ENCODE results near the gene PCDHB9.
"Not testable (repeated sequence)": the region's sequence is repeated elsewhere in the genome, so short reads cannot be mapped to it uniquely, and the experiment has no call there.

Gene PCDHB9

DNA sequence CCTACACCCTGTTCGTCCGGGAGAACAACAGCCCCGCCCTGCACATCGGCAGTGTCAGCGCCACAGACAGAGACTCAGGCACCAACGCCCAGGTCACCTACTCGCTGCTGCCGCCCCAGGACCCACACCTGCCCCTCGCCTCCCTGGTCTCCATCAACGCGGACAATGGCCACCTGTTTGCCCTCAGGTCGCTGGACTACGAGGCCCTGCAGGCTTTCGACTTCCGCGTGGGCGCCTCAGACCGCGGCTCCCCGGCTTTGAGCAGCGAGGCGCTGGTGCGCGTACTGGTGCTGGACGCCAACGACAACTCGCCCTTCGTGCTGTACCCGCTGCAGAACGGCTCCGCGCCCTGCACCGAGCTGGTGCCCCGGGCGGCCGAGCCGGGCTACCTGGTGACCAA lies 1.7 kb downstream of the PCDHB9 start:
- not testable (repeated sequence) for DNase-seq (ENCODE audit: low spot score)

DNA sequence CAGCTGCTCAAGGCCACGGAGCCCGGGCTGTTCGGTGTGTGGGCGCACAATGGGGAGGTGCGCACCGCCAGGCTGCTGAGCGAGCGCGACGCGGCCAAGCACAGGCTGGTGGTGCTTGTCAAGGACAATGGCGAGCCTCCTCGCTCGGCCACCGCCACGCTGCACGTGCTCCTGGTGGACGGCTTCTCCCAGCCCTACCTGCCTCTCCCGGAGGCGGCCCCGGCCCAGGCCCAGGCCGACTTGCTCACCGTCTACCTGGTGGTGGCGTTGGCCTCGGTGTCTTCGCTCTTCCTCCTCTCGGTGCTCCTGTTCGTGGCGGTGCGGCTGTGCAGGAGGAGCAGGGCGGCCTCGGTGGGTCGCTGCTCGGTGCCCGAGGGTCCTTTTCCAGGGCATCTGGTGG lies 2.2 kb downstream of the PCDHB9 start:
- not testable (repeated sequence) for DNase-seq (ENCODE audit: low spot score)

DNA sequence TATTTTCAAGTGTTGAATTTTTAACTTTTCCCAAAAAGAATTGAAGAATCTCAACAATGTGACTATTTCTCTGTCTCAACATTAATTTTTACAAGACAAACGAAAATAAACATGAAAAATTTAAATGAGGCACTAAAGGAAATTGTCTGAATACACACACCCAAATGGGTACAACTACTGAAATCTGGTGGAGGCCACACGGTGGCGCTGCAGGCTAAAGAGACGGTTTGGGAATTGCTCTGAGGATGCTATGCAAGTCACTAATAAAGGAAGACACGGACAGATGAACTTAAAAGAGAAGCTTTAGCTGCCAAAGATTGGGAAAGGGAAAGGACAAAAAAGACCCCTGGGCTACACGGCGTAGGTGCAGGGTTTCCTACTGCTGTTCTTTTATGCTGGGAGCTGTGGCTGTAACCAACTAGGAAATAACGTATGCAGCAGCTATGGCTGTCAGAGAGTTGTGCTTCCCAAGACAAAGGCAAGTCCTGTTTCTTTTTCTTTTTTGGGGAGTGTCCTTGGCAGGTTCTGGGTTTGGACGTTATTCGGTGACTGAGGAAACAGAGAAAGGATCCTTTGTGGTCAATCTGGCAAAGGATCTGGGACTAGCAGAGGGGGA lies 5.3 kb downstream of the PCDHB9 start, which contains the start of gene PCDHB10:
PCDHB10 (plus strand) TSS at position 244 of the 616 bp plus-strand sequence; CDS start at position 444, 200 bp downstream.
- DNase-seq (ENCODE audit: low spot score): peak; percentile 64

DNA sequence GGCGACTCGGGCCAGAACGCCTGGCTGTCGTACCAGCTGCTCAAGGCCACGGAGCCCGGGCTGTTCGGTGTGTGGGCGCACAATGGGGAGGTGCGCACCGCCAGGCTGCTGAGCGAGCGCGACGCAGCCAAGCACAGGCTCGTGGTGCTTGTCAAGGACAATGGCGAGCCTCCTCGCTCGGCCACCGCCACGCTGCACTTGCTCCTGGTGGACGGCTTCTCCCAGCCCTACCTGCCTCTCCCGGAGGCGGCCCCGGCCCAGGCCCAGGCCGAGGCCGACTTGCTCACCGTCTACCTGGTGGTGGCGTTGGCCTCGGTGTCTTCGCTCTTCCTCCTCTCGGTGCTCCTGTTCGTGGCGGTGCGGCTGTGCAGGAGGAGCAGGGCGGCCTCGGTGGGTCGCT lies 7.4 kb downstream of the PCDHB9 start:
- DNase-seq (ENCODE audit: low spot score): not testable (repeated sequence)

DNA sequence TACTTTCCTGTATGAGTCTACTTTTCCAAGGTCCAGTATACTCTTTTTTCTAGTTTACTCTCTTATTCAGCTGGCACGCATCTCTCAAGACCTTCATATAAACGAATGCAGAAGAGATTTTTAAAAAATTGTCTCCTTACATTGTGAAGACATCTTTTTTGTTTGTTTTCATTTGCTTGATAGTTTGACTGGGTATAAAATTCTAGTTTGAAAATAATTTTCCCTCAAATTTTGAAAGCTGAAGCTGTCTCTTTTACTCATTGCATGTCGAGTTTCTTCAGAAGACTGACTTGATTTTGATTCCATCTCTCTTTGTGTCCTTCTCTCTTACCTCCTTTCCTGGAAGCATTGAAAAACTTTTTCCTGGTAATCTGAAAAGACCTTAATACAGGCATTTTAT lies 9.4 kb downstream of the PCDHB9 start:
- DNase-seq (ENCODE audit: low spot score): no peak

DNA sequence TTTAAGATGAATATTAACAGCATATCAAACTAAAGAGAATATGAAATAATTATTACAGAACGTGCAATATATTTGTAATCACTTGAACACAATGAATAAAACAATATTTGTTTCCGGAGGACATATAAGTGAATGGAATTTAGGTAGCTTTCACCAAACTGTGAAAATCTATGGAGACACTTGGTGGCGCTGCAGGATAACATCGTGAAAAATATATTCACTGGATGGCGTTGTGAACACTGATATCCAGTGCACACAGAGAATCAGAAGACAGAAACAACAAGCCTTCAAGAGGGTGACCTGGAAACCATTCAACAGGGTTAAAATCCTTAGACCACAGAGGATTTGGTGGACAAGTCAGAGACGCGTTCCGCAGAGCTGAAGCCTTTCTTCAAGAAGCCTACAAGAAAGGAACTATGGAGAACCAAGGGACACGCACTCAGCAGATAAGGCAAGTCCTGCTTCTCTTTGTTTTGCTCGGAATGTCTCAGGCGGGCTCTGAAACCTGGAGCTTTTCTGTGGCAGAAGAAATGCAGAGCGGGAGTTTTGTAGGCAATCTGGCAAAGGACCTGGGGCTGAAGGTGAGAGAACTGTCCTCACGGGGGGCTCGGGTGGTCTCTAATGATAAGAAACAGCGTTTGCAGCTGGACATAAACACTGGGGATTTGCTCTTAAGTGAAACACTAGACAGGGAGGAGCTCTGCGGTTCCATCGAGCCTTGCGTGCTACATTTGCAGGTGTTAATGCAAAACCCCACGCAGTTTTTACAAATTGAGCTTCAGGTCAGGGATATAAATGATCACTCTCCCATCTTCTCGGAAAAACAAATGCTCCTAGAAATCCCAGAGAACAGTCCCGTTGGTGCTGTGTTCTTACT lies 12.6 kb downstream of the PCDHB9 start, which contains the start of gene PCDHB11:
PCDHB11 (plus strand) TSS at position 269 of the 877 bp plus-strand sequence; CDS start at position 417, 148 bp downstream.
- DNase-seq (ENCODE audit: low spot score): peak; percentile 57

DNA sequence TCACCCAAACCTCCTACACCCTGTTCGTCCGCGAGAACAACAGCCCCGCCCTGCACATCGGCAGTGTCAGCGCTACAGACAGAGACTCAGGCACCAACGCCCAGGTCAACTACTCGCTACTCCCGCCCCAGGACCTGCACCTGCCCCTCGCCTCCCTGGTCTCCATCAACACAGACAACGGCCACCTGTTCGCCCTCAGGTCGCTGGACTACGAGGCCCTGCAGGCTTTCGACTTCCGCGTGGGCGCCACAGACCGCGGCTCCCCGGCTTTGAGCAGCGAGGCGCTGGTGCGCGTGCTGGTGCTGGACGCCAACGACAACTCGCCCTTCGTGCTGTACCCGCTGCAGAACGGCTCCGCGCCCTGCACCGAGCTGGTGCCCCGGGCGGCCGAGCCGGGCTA lies 14.2 kb downstream of the PCDHB9 start:
- not testable (repeated sequence) for DNase-seq (ENCODE audit: low spot score)

DNA sequence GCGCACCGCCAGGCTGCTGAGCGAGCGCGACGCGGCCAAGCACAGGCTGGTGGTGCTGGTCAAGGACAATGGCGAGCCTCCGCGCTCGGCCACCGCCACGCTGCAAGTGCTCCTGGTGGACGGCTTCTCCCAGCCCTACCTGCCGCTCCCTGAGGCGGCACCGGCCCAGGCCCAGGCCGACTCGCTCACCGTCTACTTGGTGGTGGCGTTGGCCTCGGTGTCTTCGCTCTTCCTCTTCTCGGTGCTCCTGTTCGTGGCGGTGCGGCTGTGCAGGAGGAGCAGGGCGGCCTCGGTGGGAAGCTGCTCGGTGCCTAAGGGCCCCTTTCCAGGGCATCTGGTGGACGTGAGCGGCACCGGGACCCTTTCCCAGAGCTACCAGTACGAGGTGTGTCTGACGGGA lies 14.7 kb downstream of the PCDHB9 start:
- DNase-seq (ENCODE audit: low spot score): not testable (repeated sequence)

DNA sequence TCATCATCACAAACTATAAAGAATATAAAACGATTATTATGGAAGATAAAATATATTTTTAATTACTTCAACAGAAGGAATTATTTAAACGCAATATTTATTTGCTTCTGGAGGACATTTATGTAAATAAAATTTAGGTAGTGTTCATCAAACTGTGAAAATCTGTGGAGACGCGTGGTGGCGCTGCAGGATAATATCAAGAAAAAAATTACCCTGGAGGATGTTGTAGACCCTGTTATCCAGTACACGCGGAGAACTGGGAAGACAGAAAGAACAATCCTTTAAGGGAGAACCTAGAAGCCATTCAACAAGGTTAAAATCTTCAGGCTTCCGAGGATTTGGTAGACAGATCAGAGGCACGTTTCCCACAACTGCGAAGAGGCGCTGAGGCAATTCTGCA lies 21.5 kb downstream of the PCDHB9 start, which contains the start of gene PCDHB12:
PCDHB12 (plus strand) TSS at position 242 of the 400 bp plus-strand sequence. CDS start 189 bp downstream, outside the sequence.
- DNase-seq (ENCODE audit: low spot score): peak; percentile 43

DNA sequence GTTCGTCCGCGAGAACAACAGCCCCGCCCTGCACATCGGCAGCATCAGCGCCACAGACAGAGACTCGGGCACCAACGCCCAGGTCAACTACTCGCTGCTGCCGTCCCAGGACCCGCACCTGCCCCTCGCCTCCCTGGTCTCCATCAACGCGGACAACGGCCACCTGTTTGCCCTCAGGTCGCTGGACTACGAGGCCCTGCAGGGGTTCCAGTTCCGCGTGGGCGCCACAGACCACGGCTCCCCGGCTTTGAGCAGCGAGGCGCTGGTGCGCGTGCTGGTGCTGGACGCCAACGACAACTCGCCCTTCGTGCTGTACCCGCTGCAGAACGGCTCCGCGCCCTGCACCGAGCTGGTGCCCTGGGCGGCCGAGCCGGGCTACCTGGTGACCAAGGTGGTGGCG lies 23.3 kb downstream of the PCDHB9 start:
- not testable (repeated sequence) for DNase-seq (ENCODE audit: low spot score)

DNA sequence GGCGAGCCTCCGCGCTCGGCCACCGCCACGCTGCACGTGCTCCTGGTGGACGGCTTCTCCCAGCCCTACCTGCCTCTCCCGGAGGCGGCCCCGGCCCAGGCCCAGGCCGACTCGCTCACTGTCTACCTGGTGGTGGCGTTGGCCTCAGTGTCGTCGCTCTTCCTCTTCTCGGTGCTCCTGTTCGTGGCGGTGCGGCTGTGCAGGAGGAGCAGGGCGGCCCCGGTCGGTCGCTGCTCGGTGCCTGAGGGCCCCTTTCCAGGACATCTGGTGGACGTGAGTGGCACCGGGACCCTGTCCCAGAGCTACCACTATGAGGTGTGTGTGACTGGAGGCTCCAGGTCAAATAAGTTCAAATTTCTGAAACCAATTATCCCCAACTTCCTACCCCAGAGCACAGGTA lies 23.9 kb downstream of the PCDHB9 start:
- DNase-seq (ENCODE audit: low spot score): not testable (repeated sequence)

DNA sequence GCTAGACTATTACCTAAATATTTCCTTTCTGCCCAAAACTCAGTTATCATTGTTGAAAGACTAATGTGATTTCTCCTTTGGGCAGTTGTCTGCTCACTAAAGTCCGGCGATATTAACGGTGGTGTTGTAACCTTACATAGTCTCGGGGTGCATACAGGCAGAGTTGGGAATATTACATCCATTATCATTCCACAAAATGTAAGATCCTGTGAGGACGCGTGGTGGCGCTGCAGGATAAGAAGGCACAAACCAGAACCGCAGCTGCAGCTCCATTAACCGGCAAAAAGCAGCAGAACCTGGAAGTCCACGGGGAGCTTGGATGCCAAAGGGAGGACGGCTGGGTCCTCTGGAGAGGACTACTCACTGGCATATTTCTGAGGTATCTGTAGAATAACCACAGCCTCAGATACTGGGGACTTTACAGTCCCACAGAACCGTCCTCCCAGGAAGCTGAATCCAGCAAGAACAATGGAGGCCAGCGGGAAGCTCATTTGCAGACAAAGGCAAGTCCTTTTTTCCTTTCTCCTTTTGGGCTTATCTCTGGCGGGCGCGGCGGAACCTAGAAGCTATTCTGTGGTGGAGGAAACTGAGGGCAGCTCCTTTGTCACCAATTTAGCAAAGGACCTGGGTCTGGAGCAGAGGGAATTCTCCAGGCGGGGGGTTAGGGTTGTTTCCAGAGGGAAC lies 26.8 kb downstream of the PCDHB9 start, which contains the start of gene PCDHB13:
PCDHB13 (plus strand) TSS at position 264 of the 684 bp plus-strand sequence; CDS start at position 469, 205 bp downstream.
- DNase-seq (ENCODE audit: low spot score): not testable (repeated sequence)

DNA sequence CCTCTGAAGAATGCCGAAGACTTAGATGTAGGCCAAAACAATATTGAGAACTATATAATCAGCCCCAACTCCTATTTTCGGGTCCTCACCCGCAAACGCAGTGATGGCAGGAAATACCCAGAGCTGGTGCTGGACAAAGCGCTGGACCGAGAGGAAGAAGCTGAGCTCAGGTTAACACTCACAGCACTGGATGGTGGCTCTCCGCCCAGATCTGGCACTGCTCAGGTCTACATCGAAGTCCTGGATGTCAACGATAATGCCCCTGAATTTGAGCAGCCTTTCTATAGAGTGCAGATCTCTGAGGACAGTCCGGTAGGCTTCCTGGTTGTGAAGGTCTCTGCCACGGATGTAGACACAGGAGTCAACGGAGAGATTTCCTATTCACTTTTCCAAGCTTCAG lies 27.6 kb downstream of the PCDHB9 start:
- DNase-seq (ENCODE audit: low spot score): not testable (repeated sequence)

DNA sequence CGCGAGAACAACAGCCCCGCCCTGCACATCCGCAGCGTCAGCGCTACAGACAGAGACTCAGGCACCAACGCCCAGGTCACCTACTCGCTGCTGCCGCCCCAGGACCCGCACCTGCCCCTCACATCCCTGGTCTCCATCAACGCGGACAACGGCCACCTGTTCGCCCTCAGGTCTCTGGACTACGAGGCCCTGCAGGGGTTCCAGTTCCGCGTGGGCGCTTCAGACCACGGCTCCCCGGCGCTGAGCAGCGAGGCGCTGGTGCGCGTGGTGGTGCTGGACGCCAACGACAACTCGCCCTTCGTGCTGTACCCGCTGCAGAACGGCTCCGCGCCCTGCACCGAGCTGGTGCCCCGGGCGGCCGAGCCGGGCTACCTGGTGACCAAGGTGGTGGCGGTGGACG lies 28.5 kb downstream of the PCDHB9 start:
- DNase-seq (ENCODE audit: low spot score): not testable (repeated sequence)

DNA sequence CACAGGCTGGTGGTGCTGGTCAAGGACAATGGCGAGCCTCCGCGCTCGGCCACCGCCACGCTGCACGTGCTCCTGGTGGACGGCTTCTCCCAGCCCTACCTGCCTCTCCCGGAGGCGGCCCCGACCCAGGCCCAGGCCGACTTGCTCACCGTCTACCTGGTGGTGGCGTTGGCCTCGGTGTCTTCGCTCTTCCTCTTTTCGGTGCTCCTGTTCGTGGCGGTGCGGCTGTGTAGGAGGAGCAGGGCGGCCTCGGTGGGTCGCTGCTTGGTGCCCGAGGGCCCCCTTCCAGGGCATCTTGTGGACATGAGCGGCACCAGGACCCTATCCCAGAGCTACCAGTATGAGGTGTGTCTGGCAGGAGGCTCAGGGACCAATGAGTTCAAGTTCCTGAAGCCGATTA lies 29.1 kb downstream of the PCDHB9 start:
- DNase-seq (ENCODE audit: low spot score): not testable (repeated sequence)

DNA sequence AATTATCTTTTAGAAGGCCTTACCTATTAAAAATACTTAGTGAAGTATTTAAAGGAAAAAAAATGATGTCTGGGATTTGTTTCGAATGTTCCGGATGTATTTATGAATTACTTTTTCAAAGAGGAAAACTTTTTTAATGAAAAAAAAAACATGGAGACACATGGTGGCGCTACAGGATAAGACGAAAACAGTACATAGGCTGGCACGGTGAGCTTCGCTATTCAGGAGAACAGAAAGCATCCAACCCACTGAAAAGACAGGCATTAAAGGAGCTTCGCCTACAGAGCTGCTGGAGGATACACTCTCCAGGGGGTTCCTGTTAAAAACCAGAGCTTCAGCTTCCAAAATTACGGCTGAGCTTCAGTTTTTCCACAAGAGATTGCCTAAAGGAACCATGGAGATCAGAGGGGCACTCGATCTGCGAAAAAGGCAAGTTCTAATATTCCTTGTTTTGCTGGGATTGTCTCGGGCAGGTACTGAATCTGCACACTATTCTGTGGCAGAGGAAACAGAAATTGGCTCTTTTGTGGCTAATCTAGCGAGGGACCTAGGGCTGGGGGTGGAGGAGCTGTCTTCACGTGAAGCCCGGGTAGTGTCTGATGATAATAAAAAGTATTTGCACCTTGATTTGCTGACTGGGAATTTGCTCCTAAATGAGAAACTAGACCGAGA lies 36.3 kb downstream of the PCDHB9 start, which contains the start of gene PCDHB14:
PCDHB14 (plus strand) TSS at position 232 of the 672 bp plus-strand sequence; CDS start at position 395, 163 bp downstream.
- DNase-seq (ENCODE audit: low spot score): peak; percentile 68

DNA sequence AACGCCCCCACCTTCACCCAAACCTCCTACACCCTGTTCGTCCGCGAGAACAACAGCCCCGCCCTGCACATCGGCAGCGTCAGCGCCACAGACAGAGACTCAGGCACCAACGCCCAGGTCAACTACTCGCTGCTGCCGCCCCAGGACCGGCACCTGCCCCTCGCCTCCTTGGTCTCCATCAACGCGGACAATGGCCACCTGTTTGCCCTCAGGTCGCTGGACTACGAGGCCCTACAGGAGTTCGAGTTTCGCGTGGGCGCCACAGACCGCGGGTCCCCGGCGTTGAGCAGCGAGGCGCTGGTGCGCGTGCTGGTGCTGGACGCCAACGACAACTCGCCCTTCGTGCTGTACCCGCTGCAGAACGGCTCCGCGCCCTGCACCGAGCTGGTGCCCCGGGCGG lies 37.9 kb downstream of the PCDHB9 start:
- not testable (repeated sequence) for DNase-seq (ENCODE audit: low spot score)

DNA sequence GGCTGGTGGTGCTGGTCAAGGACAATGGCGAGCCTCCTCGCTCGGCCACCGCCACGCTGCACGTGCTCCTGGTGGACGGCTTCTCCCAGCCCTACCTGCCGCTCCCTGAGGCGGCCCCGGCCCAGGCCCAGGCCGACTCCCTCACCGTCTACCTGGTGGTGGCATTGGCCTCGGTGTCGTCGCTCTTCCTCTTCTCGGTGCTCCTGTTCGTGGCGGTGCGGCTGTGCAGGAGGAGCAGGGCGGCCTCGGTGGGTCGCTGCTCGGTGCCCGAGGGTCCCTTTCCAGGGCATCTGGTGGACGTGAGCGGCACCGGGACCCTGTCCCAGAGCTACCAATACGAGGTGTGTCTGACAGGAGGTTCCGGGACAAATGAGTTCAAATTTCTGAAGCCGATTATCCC lies 38.5 kb downstream of the PCDHB9 start:
- DNase-seq (ENCODE audit: low spot score): not testable (repeated sequence)

DNA sequence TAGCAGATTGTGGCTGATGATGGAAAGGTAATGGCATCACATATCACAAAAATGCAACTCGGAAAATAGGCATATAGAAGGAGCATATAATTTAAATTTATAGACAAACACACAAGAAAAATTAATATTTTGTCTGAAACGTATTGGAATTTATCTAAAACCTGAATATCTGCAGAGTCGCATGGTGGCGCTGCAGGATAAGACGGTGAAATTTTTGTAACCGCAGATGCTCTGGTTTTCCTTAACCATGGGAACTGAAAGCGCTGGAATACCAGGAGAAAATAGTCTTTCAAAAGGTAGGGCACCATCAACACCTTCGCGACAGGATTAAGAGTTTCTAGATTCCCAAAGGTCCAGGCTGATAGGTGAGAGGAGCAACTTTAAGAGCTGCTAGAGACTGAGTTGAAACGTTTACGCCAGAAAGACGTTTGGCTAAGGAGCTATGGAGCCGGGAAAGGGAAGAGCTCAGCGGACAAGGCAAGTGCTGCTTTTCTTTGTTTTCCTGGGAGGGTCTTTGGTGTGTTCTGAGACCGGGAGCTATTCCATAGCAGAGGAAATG lies 47.2 kb downstream of the PCDHB9 start:
- peak; percentile 4 for DNase-seq (ENCODE audit: low spot score)

DNA sequence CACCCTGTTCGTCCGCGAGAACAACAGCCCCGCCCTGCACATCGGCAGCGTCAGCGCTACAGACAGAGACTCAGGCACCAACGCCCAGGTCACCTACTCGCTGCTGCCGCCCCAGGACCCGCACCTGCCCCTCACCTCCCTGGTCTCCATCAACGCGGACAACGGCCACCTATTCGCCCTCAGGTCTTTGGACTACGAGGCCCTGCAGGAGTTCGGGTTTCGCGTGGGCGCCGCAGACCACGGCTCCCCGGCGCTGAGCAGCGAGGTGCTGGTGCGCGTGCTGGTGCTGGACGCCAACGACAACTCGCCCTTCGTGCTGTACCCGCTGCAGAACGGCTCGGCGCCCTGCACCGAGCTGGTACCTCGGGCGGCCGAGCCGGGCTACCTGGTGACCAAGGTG lies 49.0 kb downstream of the PCDHB9 start:
- DNase-seq (ENCODE audit: low spot score): not testable (repeated sequence)
